Femur (tissue), 1 donor: Measurements from ENCODE around the gene BANK1.

ENCODE experiments used
- DNase-seq: peaks from one replicate; pipeline ENCODE4 v3.0.0-alpha.2; 2017

Gene BANK1

GRCh38 chr4:101910786-101911373 is 120.3 kb downstream of the BANK1 start:
- no peak for DNase-seq

DNA sequence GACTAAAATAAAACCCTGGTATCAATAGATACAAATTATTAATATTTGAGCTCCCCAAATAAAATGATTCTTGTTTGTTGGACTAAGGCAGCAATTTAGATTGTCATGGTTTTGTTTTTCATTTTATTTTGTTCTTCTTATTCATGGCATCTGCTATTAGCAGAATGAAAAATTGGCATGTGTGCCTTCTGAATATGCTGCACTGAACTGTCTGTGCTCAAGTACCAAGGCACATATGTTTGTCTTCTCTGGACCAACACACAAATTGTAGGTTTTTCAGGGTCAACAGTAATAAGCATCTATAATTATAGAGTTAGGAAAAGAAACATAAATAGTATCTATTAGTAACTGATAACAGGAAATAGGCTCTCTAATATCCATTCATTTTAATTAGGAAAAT is 121.1 kb downstream of the BANK1 start:
- DNase-seq: no peak

DNA sequence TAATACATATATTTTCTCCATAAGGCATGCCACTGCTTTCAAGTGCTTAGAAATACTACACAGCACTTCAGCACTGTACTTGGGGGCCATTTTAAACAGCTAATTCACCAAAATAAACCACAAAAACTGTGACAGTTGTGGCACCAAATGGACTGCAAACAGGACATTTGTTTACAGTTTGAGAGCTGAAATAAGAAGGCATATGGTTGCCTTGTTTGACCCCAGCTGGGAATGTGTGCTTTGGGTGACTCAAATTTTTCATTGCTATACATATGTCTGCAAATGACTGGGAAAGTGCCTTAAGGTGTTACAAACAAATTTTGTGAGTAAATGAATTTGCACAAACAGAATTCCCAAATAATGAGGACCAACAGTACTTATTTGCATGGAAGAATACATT is 124.2 kb downstream of the BANK1 start:
- DNase-seq: no peak

- no peak for DNase-seq
Observed at GRCh38 chr4:101919373-101919977, 128.9 kb downstream of the BANK1 start.

DNA sequence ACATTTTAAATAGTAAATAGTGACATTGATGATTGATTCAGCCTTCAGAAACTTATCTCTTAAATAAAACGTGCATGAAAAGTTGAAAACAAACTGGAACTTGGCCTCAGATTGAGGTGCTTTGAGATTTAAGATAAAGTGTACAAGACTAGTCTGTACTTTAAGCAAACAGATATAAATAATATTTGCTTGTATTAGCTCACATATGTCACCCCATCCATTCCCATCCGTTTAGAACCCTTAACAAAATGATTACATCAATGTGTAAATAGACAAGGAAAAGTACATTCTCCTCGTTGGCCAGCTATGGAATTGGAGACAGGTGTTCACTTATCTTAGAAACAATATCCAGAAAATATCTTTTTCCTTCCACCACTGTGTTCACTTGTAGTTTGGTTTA is 130.8 kb downstream of the BANK1 start:
- no peak for DNase-seq

DNA sequence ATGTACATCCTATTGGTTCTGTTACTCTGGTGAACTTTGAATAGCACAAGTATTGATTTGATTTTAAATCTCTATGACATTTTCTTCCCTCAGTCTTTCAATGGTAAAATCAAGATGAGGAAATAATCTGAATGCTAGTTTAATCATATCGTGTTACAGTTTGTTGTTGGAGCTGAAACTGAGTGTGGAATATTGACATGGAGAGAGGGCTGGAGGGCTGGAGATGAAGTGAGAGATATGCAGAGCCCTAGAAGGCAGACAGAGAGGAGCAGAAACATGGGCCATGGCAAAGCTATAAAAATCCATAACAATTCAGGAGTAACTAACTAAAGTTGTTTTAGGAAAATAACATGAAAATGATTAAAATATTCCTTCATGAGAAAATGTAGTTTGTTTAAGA is 141.1 kb downstream of the BANK1 start:
- no peak for DNase-seq

- DNase-seq: no peak
Observed at GRCh38 chr4:101933855-101934254, 143.3 kb downstream of the BANK1 start.

GRCh38 chr4:101938836-101939235 is 148.3 kb downstream of the BANK1 start:
- DNase-seq: no peak

DNA sequence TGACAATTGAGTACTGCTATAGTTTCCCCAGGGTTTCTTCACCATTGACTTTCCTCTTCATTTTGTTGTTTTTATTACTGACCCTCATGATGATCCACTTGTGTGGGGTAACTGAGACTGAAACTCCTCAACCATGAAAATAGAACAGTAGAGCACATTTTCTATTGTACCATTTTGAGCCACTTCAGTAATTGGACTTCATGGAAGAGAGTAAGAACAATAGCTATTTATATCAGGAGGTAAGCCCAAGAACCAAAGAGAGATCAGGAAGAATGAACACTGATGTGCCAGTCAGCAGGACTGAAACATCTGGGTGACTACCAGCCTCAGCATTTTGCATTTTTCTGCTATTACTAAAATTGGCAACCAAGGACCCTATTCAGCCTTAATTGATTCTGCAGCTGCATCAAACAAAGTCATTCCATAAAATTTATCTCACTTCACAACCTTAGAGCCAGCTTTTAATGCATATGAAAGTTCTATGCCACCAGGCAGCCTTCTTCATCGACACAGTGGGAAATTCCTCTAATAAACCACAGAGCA is 151.4 kb downstream of the BANK1 start:
- DNase-seq: no peak

DNA sequence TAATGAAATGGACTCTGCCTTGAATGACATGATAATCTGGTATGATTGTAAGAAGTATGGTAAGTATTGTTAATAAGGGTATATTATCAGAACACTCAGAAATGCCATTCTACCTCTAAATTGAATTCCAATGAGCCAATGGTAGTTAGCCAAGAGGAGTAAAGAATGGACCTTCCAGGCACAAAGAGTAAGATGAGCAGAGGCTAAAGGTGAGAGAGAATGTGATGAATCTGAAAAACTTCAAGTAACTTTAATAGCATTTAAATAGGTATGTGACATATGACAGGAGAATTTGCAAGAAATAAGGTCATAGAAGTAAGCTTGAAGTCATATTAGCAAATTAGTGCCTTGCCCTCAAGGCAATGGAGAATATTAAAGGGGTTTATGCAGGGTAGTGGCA is 152.4 kb downstream of the BANK1 start:
- no peak for DNase-seq

DNA sequence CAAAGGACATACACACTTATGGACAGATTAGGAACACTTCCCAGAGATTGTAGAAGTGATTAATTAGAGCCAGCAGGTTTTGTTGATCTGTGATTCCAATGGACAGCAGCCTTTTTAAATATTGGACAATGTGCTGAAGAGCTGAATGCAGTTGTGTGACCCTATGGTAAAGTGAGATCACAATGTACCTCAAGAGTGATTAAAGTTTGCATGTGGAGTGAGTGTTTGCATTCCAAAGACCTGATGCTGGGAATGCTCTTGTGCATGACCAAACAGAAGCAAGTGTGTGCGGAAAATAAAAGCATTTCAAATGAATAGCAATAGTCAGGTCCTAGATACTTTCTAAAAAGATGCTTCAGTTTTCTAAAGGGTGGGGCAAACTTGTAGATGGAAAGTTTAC is 154.1 kb downstream of the BANK1 start:
- DNase-seq: no peak

DNA sequence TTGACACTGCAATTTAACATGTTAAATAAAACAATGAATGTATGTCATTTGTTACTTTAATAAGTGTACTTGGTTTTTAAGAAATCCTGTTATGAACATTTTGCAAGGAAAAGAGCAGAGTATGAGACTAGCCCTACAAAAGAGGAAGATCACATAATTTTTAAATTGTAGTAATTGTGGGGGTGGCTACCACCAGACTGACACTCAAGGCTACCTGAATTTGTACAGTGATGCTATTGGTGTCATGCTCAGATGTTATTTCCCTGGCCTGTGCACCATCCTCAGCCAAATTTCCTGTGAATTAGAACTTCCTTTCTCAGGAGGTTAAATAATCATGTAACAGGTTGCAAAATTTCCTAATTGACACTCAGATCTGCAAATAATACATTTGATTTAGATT is 157.5 kb downstream of the BANK1 start:
- no peak for DNase-seq

DNA sequence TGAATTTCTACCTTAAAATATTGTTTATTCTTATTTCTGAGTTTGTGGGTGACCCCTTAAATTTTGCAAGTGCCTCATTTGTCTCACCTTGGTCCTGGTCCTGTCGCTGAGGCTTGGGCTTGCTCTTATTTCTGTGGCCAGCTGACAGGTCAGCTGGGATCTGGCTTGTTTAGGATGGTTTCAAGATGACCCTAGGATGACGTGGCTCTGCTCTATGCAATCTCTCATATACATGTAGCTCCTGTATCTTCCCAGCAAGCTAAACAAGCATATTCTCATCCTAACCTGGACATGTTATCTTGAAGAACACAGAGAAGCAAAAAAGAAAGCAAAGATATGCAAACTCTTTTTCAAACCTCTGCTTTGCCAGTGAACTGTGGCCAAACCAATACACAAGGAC is 158.4 kb downstream of the BANK1 start:
- no peak for DNase-seq

DNA sequence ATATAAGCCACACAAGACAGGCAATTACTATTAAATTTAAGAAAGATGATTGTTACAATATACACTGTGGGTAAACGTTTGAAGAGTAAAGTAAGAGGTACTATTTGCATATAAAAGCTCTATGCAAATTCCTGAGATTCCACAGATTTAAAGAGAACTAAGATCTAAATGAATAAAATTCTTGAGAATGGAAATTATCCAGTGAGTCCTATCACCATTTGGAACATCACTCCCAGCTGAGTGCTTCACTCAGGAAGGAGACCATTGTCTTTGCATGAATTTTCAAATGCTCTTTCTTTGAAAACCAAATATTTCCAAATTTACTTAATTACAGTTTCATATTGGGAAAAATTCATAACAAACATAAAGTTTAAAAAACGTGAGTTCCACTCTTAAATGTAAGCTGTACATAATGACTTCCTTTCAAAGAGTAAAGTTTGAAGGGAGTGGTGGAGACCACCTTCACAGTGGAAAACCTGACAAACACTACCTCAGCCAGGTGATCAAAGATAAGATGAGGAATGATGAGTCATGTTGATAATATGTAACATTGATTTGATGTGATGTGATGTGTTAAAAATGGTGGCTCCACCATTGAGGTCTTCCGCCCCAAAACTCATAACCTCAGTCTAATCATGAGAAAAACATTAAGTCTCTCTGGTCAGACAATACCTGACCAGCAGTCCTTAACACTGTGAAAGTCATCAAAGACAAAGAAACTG is 159.9 kb downstream of the BANK1 start:
- DNase-seq: no peak

DNA sequence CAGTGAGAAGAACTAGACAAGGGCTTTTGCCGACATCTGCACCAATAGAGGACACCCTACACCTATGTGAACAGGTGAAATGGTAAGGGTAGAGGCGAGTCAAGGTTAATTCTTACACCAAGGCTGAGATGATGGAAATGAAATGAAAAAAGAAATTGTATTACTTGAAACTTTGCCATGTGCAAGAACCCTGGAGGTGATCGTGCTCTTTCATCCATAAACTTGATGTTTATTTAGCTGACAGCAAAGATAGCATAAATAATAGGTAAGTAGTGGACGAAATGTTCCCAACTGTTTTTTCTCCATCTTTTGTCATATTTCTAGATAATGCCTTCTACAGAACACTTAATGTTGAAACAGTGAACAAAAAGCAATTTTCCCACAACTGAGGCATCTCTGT is 162.5 kb downstream of the BANK1 start:
- no peak for DNase-seq

GRCh38 chr4:101953949-101954348 is 163.4 kb downstream of the BANK1 start:
- no peak for DNase-seq

GRCh38 chr4:101954351-101954750 is 163.8 kb downstream of the BANK1 start:
- DNase-seq: no peak

DNA sequence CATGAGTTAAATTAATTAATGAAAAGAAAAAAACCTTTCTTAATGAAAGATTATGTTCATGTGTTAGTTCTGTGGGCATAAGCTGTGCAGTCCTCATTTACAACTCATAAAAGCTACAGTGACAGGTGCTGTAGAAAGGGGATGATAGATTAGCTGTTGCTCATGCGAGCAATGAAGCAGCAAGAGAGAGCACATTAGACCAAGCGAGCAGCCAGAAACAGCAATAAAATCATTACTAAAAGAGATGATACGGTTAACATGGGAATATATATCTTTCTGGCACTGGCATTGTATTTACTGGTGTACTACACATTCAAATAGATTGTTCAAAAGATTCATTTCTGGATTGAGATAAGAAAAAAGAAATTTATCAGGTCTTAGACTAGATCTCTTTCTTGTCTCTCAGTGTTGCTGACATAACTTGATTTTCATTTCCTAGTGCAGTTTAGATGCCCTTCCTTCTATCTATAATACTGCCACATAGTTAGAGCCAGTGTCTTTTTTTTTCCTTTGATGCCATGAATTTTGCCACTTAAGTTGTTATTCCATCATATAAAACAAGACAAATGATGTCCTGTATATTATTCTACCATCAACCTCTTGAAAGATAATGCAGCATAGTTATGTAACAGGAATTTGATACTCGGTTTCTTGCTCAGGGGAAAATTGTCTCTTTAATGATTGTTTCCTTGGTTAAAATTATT is 164.6 kb downstream of the BANK1 start:
- DNase-seq: no peak

DNA sequence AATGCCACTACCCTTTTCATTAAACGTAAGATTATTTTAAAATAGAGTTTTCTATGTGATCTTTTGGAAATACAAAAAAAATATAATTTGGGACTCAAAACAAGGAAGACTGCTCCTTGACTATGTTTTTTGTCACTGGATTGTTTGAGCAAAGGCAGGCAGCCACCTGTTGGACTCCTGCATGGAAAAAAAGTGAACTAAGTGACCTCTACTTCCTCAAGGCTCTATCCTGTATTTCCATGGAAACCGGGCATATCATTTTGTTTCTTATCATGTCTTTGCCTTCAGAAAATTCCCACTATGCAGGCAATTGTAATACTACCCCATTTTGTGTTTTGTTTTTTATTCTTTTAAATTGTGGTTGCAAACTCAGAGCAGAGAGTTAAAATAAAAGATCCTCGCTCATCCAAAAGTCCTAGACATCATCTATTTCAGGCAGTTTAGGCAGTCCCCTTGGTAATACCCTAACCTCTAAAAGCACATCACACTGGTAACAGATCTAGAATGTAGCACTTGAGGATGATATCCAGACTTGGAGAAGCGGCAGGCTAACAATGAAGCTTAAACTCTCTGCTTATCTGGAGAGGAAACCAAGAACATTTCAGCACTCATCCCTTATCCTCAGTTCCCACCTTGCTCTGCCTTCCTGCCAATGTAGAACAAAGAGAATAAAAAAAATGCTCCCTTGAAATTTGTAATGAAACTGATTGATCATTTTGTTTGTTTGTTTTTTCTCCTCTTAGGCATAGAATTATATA is 165.7 kb downstream of the BANK1 start:
- DNase-seq: no peak

DNA sequence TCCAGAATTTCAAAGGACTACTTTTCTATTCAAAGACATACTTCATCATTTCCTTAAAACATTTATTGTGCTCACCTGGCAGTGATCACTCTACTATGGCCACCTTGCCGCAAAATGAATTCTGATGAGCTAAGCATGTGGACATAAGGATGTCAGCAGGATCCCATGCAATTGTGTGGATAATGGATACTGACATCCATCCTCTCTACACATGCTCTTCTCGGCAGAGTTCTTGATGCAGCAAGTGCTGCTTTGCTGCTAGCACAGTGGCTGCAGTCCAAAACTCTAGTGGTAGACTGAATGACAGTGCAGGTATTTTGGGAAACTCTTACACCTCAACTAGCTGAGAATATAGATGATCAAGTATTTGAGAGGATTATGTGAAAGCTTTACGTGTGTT is 168.0 kb downstream of the BANK1 start:
- DNase-seq: no peak

DNA sequence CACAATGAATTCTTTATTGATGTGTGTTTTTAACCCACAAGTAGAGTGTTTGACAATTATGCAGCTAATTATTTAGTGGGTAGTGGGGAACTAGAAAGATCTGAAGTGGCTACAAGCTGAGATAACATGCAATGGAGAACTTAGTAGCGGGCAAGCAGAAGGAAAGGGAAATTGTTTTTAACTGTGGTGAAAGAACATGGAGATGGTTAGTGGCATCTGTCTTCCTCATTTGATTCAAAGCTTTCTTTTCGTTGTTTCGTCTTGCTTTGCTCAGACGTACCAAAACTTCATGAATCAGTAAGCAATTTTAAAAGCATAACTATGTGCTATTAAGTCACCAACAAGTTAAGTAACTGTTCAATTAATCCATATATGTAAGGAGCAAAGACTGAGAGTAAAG is 169.9 kb downstream of the BANK1 start:
- DNase-seq: no peak

- DNase-seq: no peak
Observed at GRCh38 chr4:101961144-101961543, 170.6 kb downstream of the BANK1 start.
